SH-SY5Y (cell line): ENCODE data around the gene CD34.

Experiments
- GATA2 ChIP-seq: IDR thresholded peaks from 2 replicates; pipeline ENCODE4 v1.6.1; 2011; ENCODE audit warnings: mild to moderate bottlenecking, low read depth, low read length
- GATA3 ChIP-seq: IDR thresholded peaks from 2 replicates; pipeline ENCODE4 v1.6.1; 2011; ENCODE audit warnings: low read depth, mild to moderate bottlenecking, low read length, moderate library complexity

GRCh38 chr1:207910591-207911354, at the start of gene CD34:
- TF ChIP-seq GATA2 = no peak
- TF ChIP-seq GATA3 = no peak
